Keratinocyte (primary cell): ENCODE data around the gene CCDC12. TPM values are rescaled to one million over a fixed set of nuclear protein-coding genes. Genes with fewer than 3 reads are reported as not detected.

ENCODE experiments used
- DNase-seq: peaks from one replicate; pipeline ENCODE4 v3.0.0-alpha.2; 2011; ENCODE audit warnings: low read depth, missing footprints, low spot score
- FAIRE-seq: peaks from 2 replicates; lab custom pipeline; 2011; peaks lifted over from hg19 to GRCh38; lab: Jason Lieb, UNC
- H2AFZ ChIP-seq: 2 replicates; pipeline ENCODE4 v1.6.0; 2012; ENCODE audit warnings: low read length, control low read depth, inconsistent platforms; ENCODE audit not compliant: control insufficient read depth
- H3K27ac ChIP-seq: 2 replicates; pipeline ENCODE4 v1.5.1; 2011; ENCODE audit warnings: low read length; ENCODE audit not compliant: control insufficient read depth, insufficient read depth
- H3K27me3 ChIP-seq: 3 replicates; pipeline ENCODE4 v1.6.0; 2011; ENCODE audit warnings: low read length; ENCODE audit not compliant: control insufficient read depth, insufficient read depth; ENCODE audit errors: extremely low read depth
- H3K36me3 ChIP-seq, 2 experiments: 2 replicates in 1 of 2; 3 replicates in 1 of 2; pipeline ENCODE4 v1.5.1; 2011; ENCODE audit warnings: low read length in 2 of 2, mild to moderate bottlenecking in 1 of 2; ENCODE audit not compliant: control insufficient read depth in 2 of 2, insufficient read depth in 2 of 2; ENCODE audit errors: extremely low read depth in 1 of 2
- H3K4me1 ChIP-seq: 3 replicates; pipeline ENCODE4 v1.5.1; 2011; ENCODE audit warnings: low read length; ENCODE audit not compliant: control insufficient read depth, insufficient read depth; ENCODE audit errors: extremely low read depth
- H3K4me2 ChIP-seq: 3 replicates; pipeline ENCODE4 v1.6.0; 2011; ENCODE audit warnings: low read depth, low read length; ENCODE audit not compliant: control insufficient read depth, insufficient read depth; ENCODE audit errors: extremely low read depth
- H3K4me3 ChIP-seq, 3 experiments: fragments of 200-600 bp in 1 of 3; sonication (generic) in 1 of 3; 2 replicates in 2 of 3; 3 replicates in 1 of 3; pipeline ENCODE4 v1.5.1; 2011 to 2016; ENCODE audit warnings: low read length in 3 of 3, mild to moderate bottlenecking in 3 of 3, control low read depth in 2 of 3, inconsistent platforms in 1 of 3, low read depth in 1 of 3, mixed read lengths in 1 of 3, mixed run types in 1 of 3, moderate library complexity in 1 of 3; ENCODE audit not compliant: control insufficient read depth in 2 of 3, insufficient read depth in 2 of 3; ENCODE audit errors: extremely low read depth in 1 of 3
- H3K79me2 ChIP-seq: 2 replicates; pipeline ENCODE4 v1.6.0; 2012; ENCODE audit warnings: low read length; ENCODE audit not compliant: control insufficient read depth, insufficient read depth
- H3K9ac ChIP-seq: 3 replicates; pipeline ENCODE4 v1.6.0; 2011; ENCODE audit warnings: low read length; ENCODE audit not compliant: control insufficient read depth, insufficient read depth; ENCODE audit errors: extremely low read depth
- H3K9me1 ChIP-seq: 3 replicates; pipeline ENCODE4 v1.6.0; 2011; ENCODE audit warnings: low read length; ENCODE audit not compliant: control insufficient read depth, insufficient read depth; ENCODE audit errors: extremely low read depth
- H3K9me3 ChIP-seq: 2 replicates; pipeline ENCODE4 v1.5.1; 2012; ENCODE audit warnings: low read depth, low read length; ENCODE audit not compliant: control insufficient read depth
- H4K20me1 ChIP-seq: 3 replicates; pipeline ENCODE4 v1.6.0; 2011; ENCODE audit warnings: low read length; ENCODE audit not compliant: control insufficient read depth, insufficient read depth; ENCODE audit errors: extremely low read depth
- EZH2 ChIP-seq: IDR thresholded peaks from one replicate; pipeline ENCODE4 v1.6.1; 2012; ENCODE audit warnings: inconsistent platforms, mild to moderate bottlenecking, low read length, moderate library complexity
- dilution Hi-C: fragments of 300-500 bp; cut with MboI; formaldehyde crosslinking; loops from one replicate; pipeline ENCODE4 v1.7.0; 2020; ENCODE audit warnings: low sequenced_read_pairs; ENCODE audit not compliant: extremely low pct_ligation_motif_present
- polyA plus RNA-seq, 5 experiments: library from polyadenylated mRNA; depleted of rRNA in 3 of 5; stranded (reverse) in 3 of 5; stranded (forward) in 1 of 5; unstranded in 1 of 5; fragments of >200 nt; gene quantifications; 1 replicate in 1 of 5; 2 replicates in 3 of 5; 3 replicates in 1 of 5; pipeline versions ENCODE4 v1.2.1 to v1.2.3, GENCODE V29; 2011 to 2012; ENCODE audit warnings: missing spikeins in 2 of 5, low read depth in 1 of 5, low replicate concordance in 1 of 5
- TF ChIP-seq, protein P1 (sequence below), 3 experiments: IDR thresholded peaks in 1 of 3; conservative IDR thresholded peaks in 1 of 3; optimal IDR thresholded peaks in 1 of 3; 2 replicates in 2 of 3; 3 replicates in 1 of 3; pipeline versions ENCODE3 to v1.5.1; 2011; ENCODE audit warnings: low read length in 3 of 3, mild to moderate bottlenecking in 3 of 3, moderate library complexity in 2 of 3, control low read depth in 1 of 3, inconsistent platforms in 1 of 3; ENCODE audit not compliant: insufficient read depth in 2 of 3; ENCODE audit errors: extremely low read depth in 1 of 3

CCDC12 gene
- polyA plus RNA-seq, 1 donor (not counting 4 experiments of a cell fraction or from before 2014, with no cell fraction given), result 27.5 TPM

GRCh38 chr3:46962990-46963389 lies 13.6 kb downstream of the CCDC12 start:
- peak overlapping the region in 1 of 3 experiments; percentile 12 for H3K4me3 ChIP-seq
- H3K4me2 ChIP-seq, result peak overlapping the region; percentile 55
- H3K9ac ChIP-seq, result peak overlapping the region; percentile 26
- peaks cover 3 to 15% of the 10 kb centered on the region in 2 experiments for H3K36me3 ChIP-seq
- dilution Hi-C loops, result no loop called here
- peak overlapping the region; percentile 59 for H3K27ac ChIP-seq
- H3K79me2 ChIP-seq, result peaks cover 82% of the 10 kb centered on the region
- no peak overlapping the region for H2AFZ ChIP-seq
- H3K4me1 ChIP-seq, result peaks cover 50% of the 10 kb centered on the region
- FAIRE-seq (peak; percentile 53), DNase-seq (no peak)
- TF ChIP-seq EZH2, result no peak
- TF ChIP-seq, protein P1, sequence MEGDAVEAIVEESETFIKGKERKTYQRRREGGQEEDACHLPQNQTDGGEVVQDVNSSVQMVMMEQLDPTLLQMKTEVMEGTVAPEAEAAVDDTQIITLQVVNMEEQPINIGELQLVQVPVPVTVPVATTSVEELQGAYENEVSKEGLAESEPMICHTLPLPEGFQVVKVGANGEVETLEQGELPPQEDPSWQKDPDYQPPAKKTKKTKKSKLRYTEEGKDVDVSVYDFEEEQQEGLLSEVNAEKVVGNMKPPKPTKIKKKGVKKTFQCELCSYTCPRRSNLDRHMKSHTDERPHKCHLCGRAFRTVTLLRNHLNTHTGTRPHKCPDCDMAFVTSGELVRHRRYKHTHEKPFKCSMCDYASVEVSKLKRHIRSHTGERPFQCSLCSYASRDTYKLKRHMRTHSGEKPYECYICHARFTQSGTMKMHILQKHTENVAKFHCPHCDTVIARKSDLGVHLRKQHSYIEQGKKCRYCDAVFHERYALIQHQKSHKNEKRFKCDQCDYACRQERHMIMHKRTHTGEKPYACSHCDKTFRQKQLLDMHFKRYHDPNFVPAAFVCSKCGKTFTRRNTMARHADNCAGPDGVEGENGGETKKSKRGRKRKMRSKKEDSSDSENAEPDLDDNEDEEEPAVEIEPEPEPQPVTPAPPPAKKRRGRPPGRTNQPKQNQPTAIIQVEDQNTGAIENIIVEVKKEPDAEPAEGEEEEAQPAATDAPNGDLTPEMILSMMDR (optimal IDR thresholded peaks at IDR 0.05 in 1 of 3, IDR thresholded peaks at IDR 0.05 in 1 of 3, conservative IDR thresholded peaks at IDR 0.05 in 1 of 3; ENCODE audit: extremely low read depth in 1 of 3, insufficient read depth in 2 of 3, low read length in 3 of 3), result no peak
- peaks cover 5% of the 10 kb centered on the region for H3K9me1 ChIP-seq
- no peaks in the 10 kb centered on the region for H3K9me3 ChIP-seq
- peaks cover 54% of the 10 kb centered on the region for H4K20me1 ChIP-seq
- no peaks in the 10 kb centered on the region for H3K27me3 ChIP-seq

DNA sequence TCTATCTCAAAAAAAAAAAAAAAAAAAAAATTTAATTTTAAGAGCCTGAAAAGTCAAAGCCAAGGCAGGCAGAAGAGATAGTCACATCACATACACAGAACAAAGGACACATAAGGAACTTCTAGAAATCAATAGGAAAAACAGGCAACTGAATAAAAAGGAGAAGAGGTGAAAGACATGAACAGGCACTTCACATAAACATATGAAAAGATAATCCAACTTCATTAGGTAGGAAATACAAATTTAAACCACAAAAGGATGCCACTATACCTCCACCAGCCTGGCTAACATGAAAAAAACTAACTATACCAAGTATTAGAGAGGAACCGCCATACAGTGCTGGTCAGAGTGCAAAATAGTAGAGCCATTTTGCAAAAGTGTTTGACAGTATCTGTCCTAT lies 14.1 kb downstream of the CCDC12 start:
- Histone ChIP-seq H3K27ac (no peak overlapping the region), H3K4me1 (peaks cover 45% of the 10 kb centered on the region), H2AFZ (no peak overlapping the region), H3K9me1 (peaks cover 5% of the 10 kb centered on the region), H3K4me3 (no peak overlapping the region), H3K36me3 (peaks cover 3 to 15% of the 10 kb centered on the region in 2 experiments), H3K79me2 (peaks cover 82% of the 10 kb centered on the region), H3K9ac (no peak overlapping the region), H3K9me3 (no peaks in the 10 kb centered on the region), H4K20me1 (peaks cover 49% of the 10 kb centered on the region), H3K4me2 (no peak overlapping the region), H3K27me3 (no peaks in the 10 kb centered on the region)
- dilution Hi-C loops, result no loop called here
- DNase-seq, result no peak
- TF ChIP-seq EZH2, result no peak
- TF ChIP-seq, protein P1 (optimal IDR thresholded peaks at IDR 0.05 in 1 of 3, IDR thresholded peaks at IDR 0.05 in 1 of 3, conservative IDR thresholded peaks at IDR 0.05 in 1 of 3; ENCODE audit: extremely low read depth in 1 of 3, insufficient read depth in 2 of 3, low read length in 3 of 3), result no peak
- FAIRE-seq, result no peak
